Measurements from ENCODE around the gene AHCYL2. TPM values are rescaled to one million over a fixed set of nuclear protein-coding genes. Genes with fewer than 3 reads are reported as not detected.
"Not testable (repeated sequence)": the region's sequence is repeated elsewhere in the genome, so short reads cannot be mapped to it uniquely, and the experiment has no call there.

AHCYL2 gene
- total RNA-seq, 2 donors from 2014 or later = 12.1 to 15.9 TPM

- not testable (repeated sequence) for ATAC-seq; H3K4me3 Mint-ChIP-seq; H3K27me3 Mint-ChIP-seq; H3K27ac Mint-ChIP-seq; H3K9me3 Mint-ChIP-seq; H3K4me1 Mint-ChIP-seq (ENCODE audit: low read depth in 2 of 2); DNase-seq (ENCODE audit: low spot score); H3K36me3 Mint-ChIP-seq
Observed at GRCh38 chr7:129215691-129216090, 9.1 kb upstream of the AHCYL2 start.

- H3K36me3 Mint-ChIP-seq; ATAC-seq; H3K9me3 Mint-ChIP-seq; H3K27me3 Mint-ChIP-seq; H3K4me3 Mint-ChIP-seq; H3K4me1 Mint-ChIP-seq (ENCODE audit: low read depth in 2 of 2); H3K27ac Mint-ChIP-seq; DNase-seq (ENCODE audit: low spot score): not testable (repeated sequence)
Observed at GRCh38 chr7:129216101-129216715, 8.6 kb upstream of the AHCYL2 start.

GRCh38 chr7:129216821-129217416, 7.9 kb upstream of the AHCYL2 start:
- not testable (repeated sequence) for H3K4me1 Mint-ChIP-seq (ENCODE audit: low read depth in 2 of 2); H3K27me3 Mint-ChIP-seq; H3K9me3 Mint-ChIP-seq; DNase-seq (ENCODE audit: low spot score); H3K4me3 Mint-ChIP-seq; H3K27ac Mint-ChIP-seq; H3K36me3 Mint-ChIP-seq; ATAC-seq

- ATAC-seq (peak; percentile 86 to 87), DNase-seq (ENCODE audit: low spot score) (peak; percentile 81)
- Mint-ChIP-seq H3K27ac (no peak overlapping the region), H3K4me3 (no peak overlapping the region), H3K27me3 (peaks cover 6% of the 10 kb centered on the region in 2 donors), H3K36me3 (no peaks in the 10 kb centered on the region), H3K4me1 (ENCODE audit: low read depth in 2 of 2) (peaks cover 0 to 5% of the 10 kb centered on the region in 2 donors), H3K9me3 (no peaks in the 10 kb centered on the region)
Observed at GRCh38 chr7:129218514-129219062, 6.2 kb upstream of the AHCYL2 start.

GRCh38 chr7:129219166-129219565, 5.7 kb upstream of the AHCYL2 start:
- H3K27ac Mint-ChIP-seq = not testable (repeated sequence)

GRCh38 chr7:129222064-129222463, 2.8 kb upstream of the AHCYL2 start:
- no peaks in the 10 kb centered on the region for H3K36me3 Mint-ChIP-seq
- ATAC-seq = no peak
- peaks cover 20 to 25% of the 10 kb centered on the region in 2 donors for H3K4me1 Mint-ChIP-seq (ENCODE audit: low read depth in 2 of 2)

More at GRCh38 chr7:129219166-129219565, 5.7 kb upstream of the AHCYL2 start:
- ATAC-seq; H3K4me3 Mint-ChIP-seq; H3K27me3 Mint-ChIP-seq; H3K4me1 Mint-ChIP-seq (ENCODE audit: low read depth in 2 of 2); DNase-seq (ENCODE audit: low spot score); H3K9me3 Mint-ChIP-seq; H3K36me3 Mint-ChIP-seq: not testable (repeated sequence)

GRCh38 chr7:129225206-129225930, 538 bp downstream of the AHCYL2 start:
- DNase-seq (ENCODE audit: low spot score) = peak; percentile 74
- ATAC-seq = peak; percentile 58 to 72
- Mint-ChIP-seq H3K27me3 (no peaks in the 10 kb centered on the region), H3K4me1 (ENCODE audit: low read depth in 2 of 2) (peaks cover 20 to 25% of the 10 kb centered on the region in 2 donors), H3K4me3 (peak overlapping the region; percentile 90), H3K9me3 (no peaks in the 10 kb centered on the region), H3K27ac (peak overlapping the region in 1 of 2 donors; percentile 82), H3K36me3 (no peaks in the 10 kb centered on the region)

More at GRCh38 chr7:129222064-129222463, 2.8 kb upstream of the AHCYL2 start:
- DNase-seq (ENCODE audit: low spot score) = no peak
- no peaks in the 10 kb centered on the region for H3K9me3 Mint-ChIP-seq
- H3K27me3 Mint-ChIP-seq = peaks cover 3 to 6% of the 10 kb centered on the region in 2 donors
- H3K27ac Mint-ChIP-seq = peak overlapping the region in 1 of 2 donors; percentile 5
- H3K4me3 Mint-ChIP-seq = peak overlapping the region; percentile 27

GRCh38 chr7:129225931-129226572, 1.2 kb downstream of the AHCYL2 start:
- peaks cover 20 to 25% of the 10 kb centered on the region in 2 donors for H3K4me1 Mint-ChIP-seq (ENCODE audit: low read depth in 2 of 2)
- no peak for ATAC-seq
- no peaks in the 10 kb centered on the region for H3K36me3 Mint-ChIP-seq
- H3K27me3 Mint-ChIP-seq = no peaks in the 10 kb centered on the region
- no peak for DNase-seq (ENCODE audit: low spot score)
- peak overlapping the region in 1 of 2 donors; percentile 82 for H3K27ac Mint-ChIP-seq
- H3K4me3 Mint-ChIP-seq = peak overlapping the region; percentile 90
- no peaks in the 10 kb centered on the region for H3K9me3 Mint-ChIP-seq

GRCh38 chr7:129227646-129228578, 3.1 kb downstream of the AHCYL2 start:
- no peak overlapping the region for H3K4me3 Mint-ChIP-seq
- H3K27ac Mint-ChIP-seq = no peak overlapping the region
- H3K4me1 Mint-ChIP-seq (ENCODE audit: low read depth in 2 of 2) = peaks cover 20% of the 10 kb centered on the region in 2 donors
- H3K36me3 Mint-ChIP-seq = no peaks in the 10 kb centered on the region
- ATAC-seq (no peak), DNase-seq (ENCODE audit: low spot score) (no peak)
- H3K27me3 Mint-ChIP-seq = no peaks in the 10 kb centered on the region
- H3K9me3 Mint-ChIP-seq = no peaks in the 10 kb centered on the region

GRCh38 chr7:129228633-129229032, 3.8 kb downstream of the AHCYL2 start:
- Mint-ChIP-seq H3K27me3 (no peaks in the 10 kb centered on the region), H3K4me3 (no peak overlapping the region), H3K4me1 (ENCODE audit: low read depth in 2 of 2) (peaks cover 20% of the 10 kb centered on the region in 2 donors), H3K27ac (no peak overlapping the region), H3K9me3 (no peaks in the 10 kb centered on the region), H3K36me3 (no peaks in the 10 kb centered on the region)
- no peak for DNase-seq (ENCODE audit: low spot score)
- ATAC-seq = no peak

- H3K27ac Mint-ChIP-seq = no peak overlapping the region
- no peaks in the 10 kb centered on the region for H3K36me3 Mint-ChIP-seq
- no peak for ATAC-seq
- no peak overlapping the region for H3K4me3 Mint-ChIP-seq
- H3K27me3 Mint-ChIP-seq = no peaks in the 10 kb centered on the region
- peaks cover 0 to 8% of the 10 kb centered on the region in 2 donors for H3K4me1 Mint-ChIP-seq (ENCODE audit: low read depth in 2 of 2)
- no peaks in the 10 kb centered on the region for H3K9me3 Mint-ChIP-seq
- no peak for DNase-seq (ENCODE audit: low spot score)
Observed at GRCh38 chr7:129231666-129232065, 6.8 kb downstream of the AHCYL2 start.

- Mint-ChIP-seq H3K4me3 (no peak overlapping the region), H3K9me3 (no peaks in the 10 kb centered on the region), H3K27ac (no peak overlapping the region), H3K36me3 (no peaks in the 10 kb centered on the region), H3K27me3 (no peaks in the 10 kb centered on the region), H3K4me1 (ENCODE audit: low read depth in 2 of 2) (peaks cover 3 to 8% of the 10 kb centered on the region in 2 donors)
- ATAC-seq (no peak), DNase-seq (ENCODE audit: low spot score) (no peak)
Observed at GRCh38 chr7:129238546-129238945, 13.7 kb downstream of the AHCYL2 start.

Measured in natural killer cell treated with Interleukin-12 subunit alpha and Interleukin-12 subunit beta and Interleukin-15 and Interleukin-18, amount 100 ng/mL, for 72 hours (primary cell).